HEK293 (cell line): ENCODE results near the gene RNF182.
A peak's percentile ranks its signal among the peaks of the same experiment; 100 is the strongest.

Experiments used
- CTCF ChIA-PET: fragments of 350-600 bp; formaldehyde crosslinking; extraction: SDS; loops from one replicate; lab custom pipeline; 2021; ENCODE audit warnings: antibody characterized with exemption; lab: Yijun Ruan, JAX
- POLR2A ChIA-PET: fragments of 300-600 bp; formaldehyde crosslinking; extraction: SDS; loops from one replicate; lab custom pipeline; 2020; ENCODE audit warnings: antibody characterized with exemption, inconsistent platforms; lab: Yijun Ruan, JAX
- H3K27ac ChIP-seq: fragments of 200-500 bp; sonication (Bioruptor generic); 2 replicates; pipeline ENCODE4 v1.5.1; 2014; ENCODE audit warnings: low read depth, low read length, control low read depth, inconsistent platforms; ENCODE audit errors: extremely low read depth
- H3K36me3 ChIP-seq, 2 experiments: fragments of 200-500 bp in 1 of 2; sonication (Bioruptor generic) in 1 of 2; 1 replicate in 1 of 2; 2 replicates in 1 of 2; pipeline ENCODE4 v1.5.1; 2014 to 2017; ENCODE audit warnings: inconsistent platforms in 2 of 2, low read length in 2 of 2; ENCODE audit not compliant: control insufficient read depth in 2 of 2, insufficient read depth in 1 of 2
- H3K4me1 ChIP-seq: fragments of 200-500 bp; sonication (Bioruptor generic); 2 replicates; pipeline ENCODE4 v1.5.1; 2014; ENCODE audit warnings: mild to moderate bottlenecking, low read length, inconsistent platforms; ENCODE audit not compliant: control insufficient read depth, insufficient read depth
- H3K4me3 ChIP-seq: 2 replicates; pipeline ENCODE4 v1.5.1; 2011; ENCODE audit warnings: low read depth, mild to moderate bottlenecking, control low read depth, low read length, moderate library complexity
- H3K9me3 ChIP-seq: fragments of 200-500 bp; sonication (Bioruptor generic); 2 replicates; pipeline ENCODE4 v1.5.1; 2014; ENCODE audit warnings: low read depth, low read length, inconsistent platforms; ENCODE audit not compliant: control insufficient read depth, insufficient read depth
- MZF1 ChIP-seq: fragments of 450-650 bp; formaldehyde crosslinking; IDR thresholded peaks from 2 replicates; pipeline ENCODE4 v1.5.1; 2017; ENCODE audit warnings: missing biosample characterization, missing genetic modification characterization, borderline replicate concordance
- PRDM1 ChIP-seq: fragments of 450-650 bp; formaldehyde crosslinking; IDR thresholded peaks from 2 replicates; pipeline ENCODE4; 2016; ENCODE audit warnings: missing biosample characterization, missing genetic modification characterization
- SETDB1 ChIP-seq: IDR thresholded peaks from one replicate; pipeline ENCODE4 v1.6.1; 2017; ENCODE audit warnings: mild to moderate bottlenecking, low read length, moderate library complexity, mixed read lengths; ENCODE audit not compliant: insufficient read length
- SP2 ChIP-seq: fragments of 450-650 bp; formaldehyde crosslinking; IDR thresholded peaks from 2 replicates; pipeline ENCODE4 v1.5.1; 2016; ENCODE audit warnings: missing biosample characterization, missing genetic modification characterization
- ZBTB20 ChIP-seq: fragments of 450-650 bp; formaldehyde crosslinking; IDR thresholded peaks from 2 replicates; pipeline ENCODE4 v1.5.1; 2016; ENCODE audit warnings: missing biosample characterization, missing genetic modification characterization
- ZBTB48 ChIP-seq: fragments of 450-650 bp; formaldehyde crosslinking; IDR thresholded peaks from 2 replicates; pipeline ENCODE4 v1.5.1; 2016; ENCODE audit warnings: missing biosample characterization, missing genetic modification characterization
- ZNF114 ChIP-seq: fragments of 450-650 bp; formaldehyde crosslinking; IDR thresholded peaks from 2 replicates; pipeline ENCODE4 v1.5.0; 2017; ENCODE audit warnings: missing biosample characterization, missing genetic modification characterization
- ZNF423 ChIP-seq: fragments of 450-650 bp; formaldehyde crosslinking; IDR thresholded peaks from 2 replicates; pipeline ENCODE4 v1.5.1; 2016; ENCODE audit warnings: missing biosample characterization, missing genetic modification characterization
- ZNF521 ChIP-seq: fragments of 450-650 bp; formaldehyde crosslinking; IDR thresholded peaks from 2 replicates; pipeline ENCODE4 v1.5.1; 2017; ENCODE audit warnings: missing biosample characterization, mild to moderate bottlenecking, missing genetic modification characterization
- ZNF549 ChIP-seq: fragments of 450-650 bp; IDR thresholded peaks from 2 replicates; pipeline ENCODE4 v1.5.1; 2018; ENCODE audit warnings: missing biosample characterization, missing genetic modification characterization, mild to moderate bottlenecking, inconsistent platforms, moderate library complexity
- ZNF585B ChIP-seq: fragments of 450-650 bp; formaldehyde crosslinking; IDR thresholded peaks from 2 replicates; pipeline ENCODE4 v1.5.1; 2016; ENCODE audit warnings: missing biosample characterization, missing genetic modification characterization
- ZNF623 ChIP-seq: fragments of 450-650 bp; formaldehyde crosslinking; IDR thresholded peaks from 2 replicates; pipeline ENCODE4 v1.5.1; 2016; ENCODE audit warnings: missing biosample characterization, missing genetic modification characterization
- ZNF629 ChIP-seq: fragments of 450-650 bp; formaldehyde crosslinking; IDR thresholded peaks from 2 replicates; pipeline ENCODE4 v1.5.1; 2017; ENCODE audit warnings: missing biosample characterization, missing genetic modification characterization
- ZNF658 ChIP-seq: fragments of 450-650 bp; formaldehyde crosslinking; IDR thresholded peaks from 2 replicates; pipeline ENCODE4; 2016; ENCODE audit warnings: missing biosample characterization, missing genetic modification characterization
- TF ChIP-seq, protein P1 (sequence below): fragments of 450-650 bp; formaldehyde crosslinking; IDR thresholded peaks from 2 replicates; pipeline ENCODE4 v1.5.1; 2017; ENCODE audit warnings: missing biosample characterization, missing genetic modification characterization
- TF ChIP-seq, protein P2 (sequence below): fragments of 450-650 bp; formaldehyde crosslinking; IDR thresholded peaks from 2 replicates; pipeline ENCODE4 v1.5.0; 2017; ENCODE audit warnings: missing biosample characterization, missing genetic modification characterization, borderline replicate concordance
- TF ChIP-seq, protein P3 (sequence below): fragments of 450-650 bp; formaldehyde crosslinking; IDR thresholded peaks from 2 replicates; pipeline ENCODE4 v1.5.1; 2016; ENCODE audit warnings: missing biosample characterization, missing genetic modification characterization
- TF ChIP-seq, protein P4 (sequence below): fragments of 450-650 bp; formaldehyde crosslinking; IDR thresholded peaks from 2 replicates; pipeline ENCODE4 v1.5.1; 2016; ENCODE audit warnings: missing biosample characterization, missing genetic modification characterization

The RNF182 gene

DNA sequence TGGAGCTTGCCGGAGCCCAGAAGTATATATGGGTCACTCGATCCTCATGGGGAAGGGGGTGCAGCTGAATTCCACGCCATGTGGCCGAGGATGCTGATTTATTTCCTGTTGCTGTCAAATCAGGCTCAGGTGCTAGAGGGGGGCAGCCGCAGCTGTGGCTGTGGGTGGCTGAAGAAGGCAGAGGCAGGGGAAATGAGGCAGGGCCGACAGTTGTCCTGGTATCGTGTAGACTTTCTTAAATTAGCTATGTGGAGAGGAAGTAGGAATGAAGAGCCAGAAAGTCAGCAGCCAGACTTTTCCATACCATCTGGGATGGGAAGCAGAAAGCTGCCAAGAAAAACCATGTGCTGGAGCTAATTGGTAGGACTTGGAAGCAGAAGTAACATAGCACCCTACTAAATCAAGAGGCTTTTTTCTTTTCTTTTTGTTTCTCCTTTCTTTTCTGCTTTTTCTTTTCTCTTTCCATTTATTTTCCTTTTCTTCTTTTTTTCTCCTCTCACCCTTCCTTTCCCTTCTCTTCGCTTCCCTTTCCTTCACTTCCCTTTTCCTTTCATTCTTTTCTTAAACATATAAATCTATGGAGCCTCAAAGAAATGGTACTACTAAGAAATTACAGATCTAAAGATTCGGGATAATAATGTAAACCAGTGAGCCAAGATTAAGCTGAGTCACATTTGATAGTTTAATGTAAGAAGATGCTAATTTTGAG lies 102.2 kb downstream of the RNF182 start:
- Histone ChIP-seq H3K27ac (no peak overlapping the region), H3K9me3 (no peaks in the 10 kb centered on the region), H3K36me3 (no peaks in the 10 kb centered on the region), H3K4me3 (no peak overlapping the region), H3K4me1 (no peaks in the 10 kb centered on the region)
- TF ChIP-seq SP2 (tag by site-specific recombination) (no peak), ZNF629 (tag by site-specific recombination) (no peak), ZNF549 (tag by site-specific recombination) (no peak), ZNF585B (no peak), PRDM1 (peak; percentile 94), ZBTB48 (tag by site-specific recombination) (no peak)
- TF ChIP-seq, protein P1, sequence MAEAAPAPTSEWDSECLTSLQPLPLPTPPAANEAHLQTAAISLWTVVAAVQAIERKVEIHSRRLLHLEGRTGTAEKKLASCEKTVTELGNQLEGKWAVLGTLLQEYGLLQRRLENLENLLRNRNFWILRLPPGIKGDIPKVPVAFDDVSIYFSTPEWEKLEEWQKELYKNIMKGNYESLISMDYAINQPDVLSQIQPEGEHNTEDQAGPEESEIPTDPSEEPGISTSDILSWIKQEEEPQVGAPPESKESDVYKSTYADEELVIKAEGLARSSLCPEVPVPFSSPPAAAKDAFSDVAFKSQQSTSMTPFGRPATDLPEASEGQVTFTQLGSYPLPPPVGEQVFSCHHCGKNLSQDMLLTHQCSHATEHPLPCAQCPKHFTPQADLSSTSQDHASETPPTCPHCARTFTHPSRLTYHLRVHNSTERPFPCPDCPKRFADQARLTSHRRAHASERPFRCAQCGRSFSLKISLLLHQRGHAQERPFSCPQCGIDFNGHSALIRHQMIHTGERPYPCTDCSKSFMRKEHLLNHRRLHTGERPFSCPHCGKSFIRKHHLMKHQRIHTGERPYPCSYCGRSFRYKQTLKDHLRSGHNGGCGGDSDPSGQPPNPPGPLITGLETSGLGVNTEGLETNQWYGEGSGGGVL (tag by site-specific recombination), result no peak
- POLR2A ChIA-PET, result no interaction called here
- CTCF ChIA-PET, result interaction anchor here (0.5 to 2.2 kb wide), 3 partner anchors 8 to 176 kb away, joined by 3 to 6 read pairs (median 4); no protein-coding TSS in a partner anchor

DNA sequence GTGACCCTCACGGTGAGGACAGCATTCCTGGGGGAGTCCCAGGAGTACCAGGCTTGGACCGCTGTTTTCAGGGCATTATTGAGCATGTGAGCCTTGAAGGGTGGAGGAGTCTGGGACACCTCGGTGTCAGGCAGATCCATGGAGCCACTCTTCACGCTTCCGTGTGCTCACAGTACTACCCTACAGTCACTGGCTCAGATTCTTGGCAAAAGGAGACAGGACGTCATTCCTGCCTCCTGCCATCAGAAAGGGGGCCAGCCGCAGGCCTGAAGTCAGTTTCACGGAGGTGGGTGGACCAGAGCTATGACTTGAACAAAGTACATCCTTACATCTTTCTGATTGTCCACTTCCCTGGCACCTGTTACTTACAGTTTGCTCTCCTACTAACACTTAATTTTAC lies 103.9 kb downstream of the RNF182 start:
- POLR2A ChIA-PET, result no interaction called here
- no peaks in the 10 kb centered on the region for H3K36me3 ChIP-seq
- no peak overlapping the region for H3K4me3 ChIP-seq
- CTCF ChIA-PET, result no interaction called here
- no peak overlapping the region for H3K27ac ChIP-seq
- TF ChIP-seq, protein P2, sequence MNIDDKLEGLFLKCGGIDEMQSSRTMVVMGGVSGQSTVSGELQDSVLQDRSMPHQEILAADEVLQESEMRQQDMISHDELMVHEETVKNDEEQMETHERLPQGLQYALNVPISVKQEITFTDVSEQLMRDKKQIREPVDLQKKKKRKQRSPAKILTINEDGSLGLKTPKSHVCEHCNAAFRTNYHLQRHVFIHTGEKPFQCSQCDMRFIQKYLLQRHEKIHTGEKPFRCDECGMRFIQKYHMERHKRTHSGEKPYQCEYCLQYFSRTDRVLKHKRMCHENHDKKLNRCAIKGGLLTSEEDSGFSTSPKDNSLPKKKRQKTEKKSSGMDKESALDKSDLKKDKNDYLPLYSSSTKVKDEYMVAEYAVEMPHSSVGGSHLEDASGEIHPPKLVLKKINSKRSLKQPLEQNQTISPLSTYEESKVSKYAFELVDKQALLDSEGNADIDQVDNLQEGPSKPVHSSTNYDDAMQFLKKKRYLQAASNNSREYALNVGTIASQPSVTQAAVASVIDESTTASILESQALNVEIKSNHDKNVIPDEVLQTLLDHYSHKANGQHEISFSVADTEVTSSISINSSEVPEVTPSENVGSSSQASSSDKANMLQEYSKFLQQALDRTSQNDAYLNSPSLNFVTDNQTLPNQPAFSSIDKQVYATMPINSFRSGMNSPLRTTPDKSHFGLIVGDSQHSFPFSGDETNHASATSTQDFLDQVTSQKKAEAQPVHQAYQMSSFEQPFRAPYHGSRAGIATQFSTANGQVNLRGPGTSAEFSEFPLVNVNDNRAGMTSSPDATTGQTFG, result no peak
- TF ChIP-seq MZF1 (tag by site-specific recombination) (no peak), ZNF423 (tag by site-specific recombination) (no peak), SETDB1 (no peak), ZBTB20 (tag by site-specific recombination) (no peak), ZNF521 (tag by site-specific recombination) (no peak), ZNF623 (tag by site-specific recombination) (no peak), ZNF114 (tag by site-specific recombination) (no peak), ZNF658 (tag by site-specific recombination) (no peak)
- TF ChIP-seq, protein P3, sequence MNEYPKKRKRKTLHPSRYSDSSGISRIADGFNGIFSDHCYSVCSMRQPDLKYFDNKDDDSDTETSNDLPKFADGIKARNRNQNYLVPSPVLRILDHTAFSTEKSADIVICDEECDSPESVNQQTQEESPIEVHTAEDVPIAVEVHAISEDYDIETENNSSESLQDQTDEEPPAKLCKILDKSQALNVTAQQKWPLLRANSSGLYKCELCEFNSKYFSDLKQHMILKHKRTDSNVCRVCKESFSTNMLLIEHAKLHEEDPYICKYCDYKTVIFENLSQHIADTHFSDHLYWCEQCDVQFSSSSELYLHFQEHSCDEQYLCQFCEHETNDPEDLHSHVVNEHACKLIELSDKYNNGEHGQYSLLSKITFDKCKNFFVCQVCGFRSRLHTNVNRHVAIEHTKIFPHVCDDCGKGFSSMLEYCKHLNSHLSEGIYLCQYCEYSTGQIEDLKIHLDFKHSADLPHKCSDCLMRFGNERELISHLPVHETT (tag by site-specific recombination), result no peak
- TF ChIP-seq, protein P4, sequence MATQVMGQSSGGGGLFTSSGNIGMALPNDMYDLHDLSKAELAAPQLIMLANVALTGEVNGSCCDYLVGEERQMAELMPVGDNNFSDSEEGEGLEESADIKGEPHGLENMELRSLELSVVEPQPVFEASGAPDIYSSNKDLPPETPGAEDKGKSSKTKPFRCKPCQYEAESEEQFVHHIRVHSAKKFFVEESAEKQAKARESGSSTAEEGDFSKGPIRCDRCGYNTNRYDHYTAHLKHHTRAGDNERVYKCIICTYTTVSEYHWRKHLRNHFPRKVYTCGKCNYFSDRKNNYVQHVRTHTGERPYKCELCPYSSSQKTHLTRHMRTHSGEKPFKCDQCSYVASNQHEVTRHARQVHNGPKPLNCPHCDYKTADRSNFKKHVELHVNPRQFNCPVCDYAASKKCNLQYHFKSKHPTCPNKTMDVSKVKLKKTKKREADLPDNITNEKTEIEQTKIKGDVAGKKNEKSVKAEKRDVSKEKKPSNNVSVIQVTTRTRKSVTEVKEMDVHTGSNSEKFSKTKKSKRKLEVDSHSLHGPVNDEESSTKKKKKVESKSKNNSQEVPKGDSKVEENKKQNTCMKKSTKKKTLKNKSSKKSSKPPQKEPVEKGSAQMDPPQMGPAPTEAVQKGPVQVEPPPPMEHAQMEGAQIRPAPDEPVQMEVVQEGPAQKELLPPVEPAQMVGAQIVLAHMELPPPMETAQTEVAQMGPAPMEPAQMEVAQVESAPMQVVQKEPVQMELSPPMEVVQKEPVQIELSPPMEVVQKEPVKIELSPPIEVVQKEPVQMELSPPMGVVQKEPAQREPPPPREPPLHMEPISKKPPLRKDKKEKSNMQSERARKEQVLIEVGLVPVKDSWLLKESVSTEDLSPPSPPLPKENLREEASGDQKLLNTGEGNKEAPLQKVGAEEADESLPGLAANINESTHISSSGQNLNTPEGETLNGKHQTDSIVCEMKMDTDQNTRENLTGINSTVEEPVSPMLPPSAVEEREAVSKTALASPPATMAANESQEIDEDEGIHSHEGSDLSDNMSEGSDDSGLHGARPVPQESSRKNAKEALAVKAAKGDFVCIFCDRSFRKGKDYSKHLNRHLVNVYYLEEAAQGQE (tag by site-specific recombination), result no peak
- no peaks in the 10 kb centered on the region for H3K4me1 ChIP-seq
- H3K9me3 ChIP-seq, result no peaks in the 10 kb centered on the region
